ENCODE measurements around the gene KCNC1.

KCNC1 gene

DNA sequence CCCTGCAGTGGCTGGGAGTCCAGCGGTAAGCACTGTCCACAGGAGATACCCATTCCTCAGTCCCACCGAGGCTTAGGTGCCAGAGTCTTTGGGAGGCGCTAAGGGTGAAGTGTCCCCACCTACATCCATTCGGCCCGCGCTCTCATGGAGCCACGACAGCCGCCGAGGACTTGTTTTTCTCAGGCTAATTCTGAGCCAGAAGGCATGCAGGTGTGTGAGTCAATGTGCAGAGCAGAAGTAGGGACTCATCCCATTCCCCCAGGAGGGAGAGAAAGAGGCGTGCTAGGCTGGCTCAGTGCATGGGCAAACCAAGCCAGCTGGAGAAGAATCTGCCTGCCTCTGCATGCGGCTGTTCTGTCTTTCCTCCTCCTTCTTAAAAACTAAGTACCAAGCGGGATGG is 46.6 kb downstream of the KCNC1 start:
- TF ChIP-seq FOXP2 (optimal IDR thresholded peaks at IDR 0.05; ENCODE audit: control extremely low read depth, extremely low read length, insufficient read depth): no peak
- TF ChIP-seq POLR2AphosphoS5 (IDR thresholded peaks at IDR 0.05; ENCODE audit: borderline replicate concordance, low read depth, low read length): no peak
- no peak for TF ChIP-seq EZH2 (IDR thresholded peaks at IDR 0.05)
- Histone ChIP-seq H3K4me3 (no peak overlapping the region), H3K27ac (no peak overlapping the region), H3K9me3 (ENCODE audit: low read depth, low read length) (no peaks in the 10 kb centered on the region), H3K9ac (ENCODE audit: insufficient read length) (no peak overlapping the region), H3K36me3 (ENCODE audit: insufficient read depth, low read length) (no peaks in the 10 kb centered on the region)
- DNase-seq (ENCODE audit: low read depth, low spot score): no peak

DNA sequence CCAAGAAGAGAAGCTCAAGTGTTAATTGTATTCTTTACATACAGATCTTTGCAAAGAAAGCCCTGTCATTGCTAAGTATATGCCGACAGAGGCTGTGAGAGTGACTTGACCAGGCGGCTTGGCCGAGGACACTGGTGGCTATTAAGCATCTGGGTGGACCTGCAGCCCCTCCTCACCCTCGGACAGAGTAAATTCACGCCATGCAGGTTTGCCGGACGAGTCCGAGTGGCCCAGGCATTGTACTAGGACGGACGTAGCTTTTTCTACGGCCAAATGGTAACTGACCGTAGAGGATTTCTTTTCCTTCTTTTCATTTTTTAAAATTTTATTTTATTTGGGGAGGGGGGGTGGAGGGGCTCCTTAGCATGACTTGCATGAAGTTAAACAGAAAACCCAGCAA is 47.0 kb downstream of the KCNC1 start:
- Histone ChIP-seq H3K4me3 (no peak overlapping the region), H3K9me3 (ENCODE audit: low read depth, low read length) (no peaks in the 10 kb centered on the region), H3K27ac (no peak overlapping the region), H3K9ac (ENCODE audit: insufficient read length) (no peak overlapping the region), H3K36me3 (ENCODE audit: insufficient read depth, low read length) (no peaks in the 10 kb centered on the region)
- TF ChIP-seq EZH2 (IDR thresholded peaks at IDR 0.05) (no peak), POLR2AphosphoS5 (IDR thresholded peaks at IDR 0.05; ENCODE audit: borderline replicate concordance, low read depth, low read length) (no peak), FOXP2 (optimal IDR thresholded peaks at IDR 0.05; ENCODE audit: control extremely low read depth, extremely low read length, insufficient read depth) (no peak)
- DNase-seq (ENCODE audit: low read depth, low spot score): no peak

DNA sequence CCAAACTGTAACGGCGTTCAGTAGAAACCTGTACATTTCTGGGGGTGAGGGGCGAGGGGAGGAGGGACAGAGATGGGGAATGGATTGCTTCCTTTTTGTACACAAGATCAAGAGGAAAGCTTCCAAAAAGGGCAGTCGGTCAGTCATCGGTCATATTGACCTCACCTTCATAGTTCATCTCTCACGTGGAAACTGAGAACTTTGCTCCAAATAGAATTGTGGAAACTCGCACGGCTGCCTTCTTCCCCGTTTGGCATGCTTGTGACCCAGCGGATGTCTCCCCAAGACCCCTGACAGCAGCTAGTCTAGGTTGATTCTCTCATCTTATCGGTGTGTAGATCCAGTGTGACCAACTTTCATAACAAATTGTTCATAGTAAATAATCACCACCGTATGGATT is 47.6 kb downstream of the KCNC1 start:
- Histone ChIP-seq H3K4me3 (no peak overlapping the region), H3K9ac (ENCODE audit: insufficient read length) (no peak overlapping the region), H3K9me3 (ENCODE audit: low read depth, low read length) (no peaks in the 10 kb centered on the region), H3K27ac (no peak overlapping the region), H3K36me3 (ENCODE audit: insufficient read depth, low read length) (no peaks in the 10 kb centered on the region)
- no peak for DNase-seq (ENCODE audit: low read depth, low spot score)
- TF ChIP-seq POLR2AphosphoS5 (IDR thresholded peaks at IDR 0.05; ENCODE audit: borderline replicate concordance, low read depth, low read length) (no peak), FOXP2 (optimal IDR thresholded peaks at IDR 0.05; ENCODE audit: control extremely low read depth, extremely low read length, insufficient read depth) (no peak), EZH2 (IDR thresholded peaks at IDR 0.05) (no peak)

DNA sequence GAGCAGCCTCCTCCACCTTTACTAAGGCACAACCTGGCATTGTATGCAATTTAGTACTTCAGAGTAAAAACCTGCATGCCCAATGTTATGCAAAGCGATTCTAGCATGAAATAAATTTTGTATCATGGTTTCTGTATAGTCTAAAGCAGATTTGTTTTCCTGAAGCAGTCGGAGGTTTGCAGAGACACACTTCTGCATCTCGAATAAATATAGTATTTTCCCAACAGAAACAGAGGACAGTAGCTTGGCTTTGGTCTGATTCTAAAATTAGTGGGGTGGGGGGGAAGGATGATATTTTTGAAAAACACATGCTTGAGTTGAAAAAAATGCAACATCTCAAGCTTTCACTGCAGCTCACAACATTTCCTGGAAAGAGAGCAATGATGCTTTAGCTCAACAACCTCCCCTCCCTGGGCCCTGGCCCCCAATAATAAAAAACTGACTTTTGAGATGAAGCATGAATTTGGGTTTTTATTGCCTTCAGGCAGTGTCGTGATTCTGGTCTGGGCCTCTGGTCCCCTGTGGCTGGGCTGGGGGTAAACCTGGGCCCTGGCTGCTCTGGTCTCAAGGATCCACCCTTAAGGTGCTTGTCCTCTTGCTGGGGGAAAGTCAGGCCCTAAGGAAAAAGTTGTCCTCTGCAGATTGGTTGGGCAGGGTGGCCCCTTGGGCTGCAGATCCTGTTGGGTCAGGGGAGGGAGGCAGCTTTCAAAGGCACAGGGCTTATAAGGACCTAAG is 48.2 kb downstream of the KCNC1 start:
- TF ChIP-seq FOXP2 (optimal IDR thresholded peaks at IDR 0.05; ENCODE audit: control extremely low read depth, extremely low read length, insufficient read depth): no peak
- no peak for TF ChIP-seq EZH2 (IDR thresholded peaks at IDR 0.05)
- TF ChIP-seq POLR2AphosphoS5 (IDR thresholded peaks at IDR 0.05; ENCODE audit: borderline replicate concordance, low read depth, low read length): no peak
- Histone ChIP-seq H3K36me3 (ENCODE audit: insufficient read depth, low read length) (no peaks in the 10 kb centered on the region), H3K27ac (no peak overlapping the region), H3K9me3 (ENCODE audit: low read depth, low read length) (no peaks in the 10 kb centered on the region), H3K9ac (ENCODE audit: insufficient read length) (no peak overlapping the region), H3K4me3 (no peak overlapping the region)
- no peak for DNase-seq (ENCODE audit: low read depth, low spot score)

DNA sequence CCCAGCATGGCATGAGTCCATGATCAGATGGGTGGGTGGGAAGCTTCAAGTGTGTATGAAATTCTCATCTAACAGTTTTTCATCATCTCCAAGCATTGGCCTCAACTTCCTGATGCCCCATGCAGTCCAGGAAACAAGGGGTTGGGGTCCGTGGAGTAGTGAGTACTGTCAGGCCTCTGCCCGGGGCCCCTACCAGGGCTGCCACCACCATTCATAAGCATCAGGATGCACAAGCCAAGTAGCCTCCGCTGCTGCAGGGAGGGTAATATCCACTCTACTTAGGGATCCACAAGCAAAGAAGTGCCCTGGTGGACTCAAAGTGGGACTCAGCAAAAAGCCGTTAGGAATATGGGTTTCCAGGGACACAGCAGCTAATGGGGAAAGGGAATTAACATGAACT is 49.3 kb downstream of the KCNC1 start:
- Histone ChIP-seq H3K4me3 (no peak overlapping the region), H3K9ac (ENCODE audit: insufficient read length) (no peak overlapping the region), H3K36me3 (ENCODE audit: insufficient read depth, low read length) (no peaks in the 10 kb centered on the region), H3K27ac (no peak overlapping the region), H3K9me3 (ENCODE audit: low read depth, low read length) (no peaks in the 10 kb centered on the region)
- TF ChIP-seq POLR2AphosphoS5 (IDR thresholded peaks at IDR 0.05; ENCODE audit: borderline replicate concordance, low read depth, low read length): no peak
- DNase-seq (ENCODE audit: low read depth, low spot score): no peak

DNA sequence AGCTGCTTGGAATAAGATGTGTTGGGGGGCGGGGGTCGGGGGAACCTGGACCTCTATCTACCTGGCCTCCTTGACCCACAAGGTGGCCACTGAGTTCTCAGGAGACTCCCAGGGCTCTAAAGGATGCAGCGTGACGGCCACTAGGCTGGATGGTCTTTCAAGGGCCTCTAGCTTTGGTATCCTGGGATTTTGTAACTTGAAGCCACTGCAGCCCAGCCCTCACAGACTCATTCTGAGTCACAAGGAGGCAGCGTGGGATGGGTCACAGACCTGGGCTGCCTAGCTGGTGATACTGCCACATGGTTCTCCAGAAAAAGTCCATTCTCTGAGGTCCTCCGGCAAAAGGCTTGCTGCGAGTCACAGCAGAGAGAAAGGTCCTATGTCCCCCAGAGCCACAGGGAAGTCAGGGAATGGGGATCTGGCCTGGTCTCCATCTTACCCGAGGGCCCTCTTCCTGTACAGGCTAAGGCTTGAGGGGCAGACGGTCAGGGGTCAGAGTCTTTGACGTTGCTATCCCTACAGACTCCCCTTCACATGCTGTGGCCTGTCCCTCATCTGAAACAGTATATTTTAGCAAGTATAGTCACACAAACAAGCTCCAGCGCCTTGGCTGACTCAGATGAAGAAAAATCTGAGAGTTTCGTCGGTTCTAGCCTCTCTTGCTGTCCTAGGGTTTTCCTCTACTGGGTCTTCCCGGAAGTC is 52.4 kb downstream of the KCNC1 start:
- no peak overlapping the region for H3K27ac ChIP-seq
- DNase-seq (ENCODE audit: low read depth, low spot score): no peak

DNA sequence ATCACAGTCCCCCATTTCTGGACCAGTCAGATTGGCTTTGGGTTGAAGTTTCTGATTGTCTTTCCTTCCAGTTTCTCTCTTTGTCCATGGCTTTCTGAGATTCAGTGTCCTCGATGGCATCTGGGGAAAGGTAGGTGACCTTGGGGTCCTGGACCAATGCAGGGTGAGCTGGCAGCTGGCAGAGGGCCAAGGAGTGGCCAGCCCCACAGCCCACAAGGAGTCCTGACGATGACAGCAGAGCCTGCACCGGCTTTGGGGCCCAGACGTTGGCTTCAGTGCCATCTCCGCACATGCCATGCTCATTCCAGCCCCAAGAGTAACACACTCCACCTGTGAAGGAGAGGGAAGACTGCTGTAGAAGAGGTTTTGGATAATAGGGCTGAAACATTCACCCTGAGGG is 53.5 kb downstream of the KCNC1 start:
- H3K36me3 ChIP-seq (ENCODE audit: insufficient read depth, low read length): no peaks in the 10 kb centered on the region
- TF ChIP-seq FOXP2 (optimal IDR thresholded peaks at IDR 0.05; ENCODE audit: control extremely low read depth, extremely low read length, insufficient read depth): no peak
- no peak for TF ChIP-seq EZH2 (IDR thresholded peaks at IDR 0.05)
- no peak for TF ChIP-seq POLR2AphosphoS5 (IDR thresholded peaks at IDR 0.05; ENCODE audit: borderline replicate concordance, low read depth, low read length)
- H3K9me3 ChIP-seq (ENCODE audit: low read depth, low read length): no peaks in the 10 kb centered on the region
- DNase-seq (ENCODE audit: low read depth, low spot score): no peak
- H3K4me3 ChIP-seq: no peak overlapping the region
- no peak overlapping the region for H3K27ac ChIP-seq
- no peak overlapping the region for H3K9ac ChIP-seq (ENCODE audit: insufficient read length)

More for the DNA sequence above, 52.4 kb downstream of the KCNC1 start:
- Histone ChIP-seq H3K36me3 (ENCODE audit: insufficient read depth, low read length) (no peaks in the 10 kb centered on the region), H3K4me3 (no peak overlapping the region), H3K9me3 (ENCODE audit: low read depth, low read length) (no peaks in the 10 kb centered on the region), H3K9ac (ENCODE audit: insufficient read length) (no peak overlapping the region)
- TF ChIP-seq EZH2 (IDR thresholded peaks at IDR 0.05): no peak
- TF ChIP-seq POLR2AphosphoS5 (IDR thresholded peaks at IDR 0.05; ENCODE audit: borderline replicate concordance, low read depth, low read length): no peak
- TF ChIP-seq FOXP2 (optimal IDR thresholded peaks at IDR 0.05; ENCODE audit: control extremely low read depth, extremely low read length, insufficient read depth): no peak

DNA sequence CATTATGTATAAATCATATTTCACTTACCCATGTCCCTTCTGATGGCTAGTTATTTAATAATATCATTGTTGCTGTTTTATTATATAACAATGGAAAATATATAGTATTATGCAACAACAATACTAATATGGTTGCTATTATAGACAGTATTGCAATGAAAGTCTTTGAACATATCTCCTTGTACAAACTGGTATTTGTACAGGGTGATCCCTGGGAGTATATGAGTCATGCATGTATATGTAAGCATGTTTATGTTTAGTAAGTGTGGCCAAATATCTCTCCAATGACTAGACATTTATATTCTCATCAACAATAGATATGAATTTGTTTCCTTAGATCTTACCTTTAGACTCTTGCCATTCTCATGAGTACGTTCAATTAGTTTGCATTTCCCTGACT is 55.9 kb downstream of the KCNC1 start:
- no peak overlapping the region for H3K27ac ChIP-seq
- no peaks in the 10 kb centered on the region for H3K9me3 ChIP-seq (ENCODE audit: low read depth, low read length)
- H3K36me3 ChIP-seq (ENCODE audit: insufficient read depth, low read length): no peaks in the 10 kb centered on the region
- no peak overlapping the region for H3K9ac ChIP-seq (ENCODE audit: insufficient read length)
- TF ChIP-seq POLR2AphosphoS5 (IDR thresholded peaks at IDR 0.05; ENCODE audit: borderline replicate concordance, low read depth, low read length) (no peak), EZH2 (IDR thresholded peaks at IDR 0.05) (no peak), FOXP2 (optimal IDR thresholded peaks at IDR 0.05; ENCODE audit: control extremely low read depth, extremely low read length, insufficient read depth) (no peak)
- H3K4me3 ChIP-seq: no peak overlapping the region
- no peak for DNase-seq (ENCODE audit: low read depth, low spot score)

Data from SK-N-MC (cell line).